H1 (cell line): ENCODE measurements around the gene ITGAV. TPM values are rescaled to one million over a fixed set of nuclear protein-coding genes. Genes with fewer than 3 reads are reported as not detected.

Source experiments
- CREB1 ChIP-seq: IDR thresholded peaks from 2 replicates; pipeline ENCODE4 v1.6.1; 2012; ENCODE audit warnings: inconsistent platforms
- GABPA ChIP-seq: IDR thresholded peaks from 2 replicates; pipeline ENCODE4 v1.6.1; 2011; ENCODE audit warnings: mild to moderate bottlenecking, low read length, moderate library complexity, borderline replicate concordance; ENCODE audit not compliant: insufficient read depth
- JUN ChIP-seq: IDR thresholded peaks from 2 replicates; pipeline ENCODE4 v1.6.1; 2011; ENCODE audit warnings: low read depth, mild to moderate bottlenecking, improper control_type of control experiment, low read length
- KDM4A ChIP-seq: IDR thresholded peaks from one replicate; pipeline ENCODE4 v1.7.1; 2012; ENCODE audit warnings: low read depth, mild to moderate bottlenecking, moderate library complexity, low read length, inconsistent platforms; ENCODE audit not compliant: severe bottlenecking
- MAFK ChIP-seq: IDR thresholded peaks from 2 replicates; pipeline ENCODE4 v1.6.1; 2012; ENCODE audit warnings: low read depth, mild to moderate bottlenecking, improper control_type of control experiment, low read length
- RXRA ChIP-seq: IDR thresholded peaks from 2 replicates; pipeline ENCODE4 v1.6.1; 2011; ENCODE audit warnings: low read depth, mild to moderate bottlenecking, low read length, moderate library complexity; ENCODE audit not compliant: insufficient read depth
- SUZ12 ChIP-seq: fragments of 200-600 bp; sonication (generic); IDR thresholded peaks from 2 replicates; pipeline ENCODE4 v1.6.1; 2012; ENCODE audit warnings: mild to moderate bottlenecking, inconsistent platforms, low read length, moderate library complexity, mixed read lengths
- ZNF274 ChIP-seq: IDR thresholded peaks from 2 replicates; pipeline ENCODE4 v1.7.0; 2012; ENCODE audit warnings: low read length, borderline replicate concordance; ENCODE audit errors: extremely low read depth
- polyA plus RNA-seq, 7 experiments: library from polyadenylated mRNA; depleted of rRNA in 3 of 7; stranded (reverse) in 5 of 7; unstranded in 2 of 7; fragments of >200 nt in 5 of 7; fragments of 200-250 nt in 2 of 7; gene quantifications; 1 replicate in 5 of 7; 2 replicates in 1 of 7; 4 replicates in 1 of 7; pipeline versions ENCODE4 v1.2.1 to v1.2.3, GENCODE V29; 2011 to 2013; ENCODE audit warnings: missing spikeins in 2 of 7, mixed read lengths in 2 of 7
- total RNA-seq: library from RNA; stranded (reverse); fragmentation: NEBNext Ultra II Directional; extraction: Animal tissue kit (Norgen Biotek cat#: 25700); gene quantifications from 2 replicates; pipeline ENCODE4 v1.2.1, GENCODE V29; 2021

Gene ITGAV
- total and polyA plus RNA-seq, 2 of the 8 experiments (the other 6 are each of a cell fraction or from before 2014, with no cell fraction given) = 11.7 to 42.4 TPM

DNA sequence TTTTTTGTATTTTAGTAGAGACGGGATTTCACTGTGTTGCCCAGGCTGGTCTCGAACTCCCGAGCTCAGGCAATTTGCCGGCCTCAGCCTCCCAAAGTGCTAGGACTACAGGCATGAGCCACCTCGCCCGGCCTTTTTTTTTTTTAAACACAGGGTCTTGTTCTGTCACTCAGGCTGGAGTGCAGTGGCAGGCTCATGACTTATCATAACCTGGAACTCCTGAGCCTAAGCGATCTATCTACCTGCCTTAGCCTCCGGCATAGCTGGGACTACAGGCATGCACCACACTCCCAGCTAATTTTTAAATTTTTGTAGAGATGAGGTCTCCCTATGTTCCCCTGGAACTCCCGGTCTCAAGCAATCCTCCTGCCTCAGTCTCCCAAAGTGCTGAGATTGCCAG is 1.4 kb upstream of the ITGAV start (continued):
- TF ChIP-seq JUN = no peak
- TF ChIP-seq SUZ12 = no peak
- TF ChIP-seq MAFK = no peak
- TF ChIP-seq RXRA = no peak
- TF ChIP-seq ZNF274 = no peak
- TF ChIP-seq CREB1 = no peak
- TF ChIP-seq KDM4A = no peak
- no peak for TF ChIP-seq GABPA
